ENCODE results near the gene SH2B3.

- TF ChIP-seq POLR2A (IDR thresholded peaks at IDR 0.05) (no peak), CTCF (IDR thresholded peaks at IDR 0.05 in 8 of 11, conservative IDR thresholded peaks at IDR 0.05 in 3 of 11) (no peak)
Observed at GRCh38 chr12:111424189-111424792, 18.6 kb downstream of the SH2B3 start.
